ENCODE measurements around the gene DIO1.

- no peak for TF ChIP-seq CTCF (IDR thresholded peaks at IDR 0.05)
- TF ChIP-seq POLR2A (IDR thresholded peaks at IDR 0.05) = no peak
- TF ChIP-seq POLR2AphosphoS5 (IDR thresholded peaks at IDR 0.05) = no peak
- no peak for TF ChIP-seq EP300 (IDR thresholded peaks at IDR 0.05; ENCODE audit: low read depth)
Observed at GRCh38 chr1:53851571-53852285, 42.3 kb upstream of the DIO1 start.

Data from transverse colon (tissue), 4 donors.